Activated CD4-positive, alpha-beta T cell treated with anti-CD3 and anti-CD28 coated beads, Interleukin-2, amount 50 U/mL, for 1 hour (primary cell): ENCODE results near the gene IL1R1.

Experiments used
- DNase-seq: peaks from one replicate; pipeline ENCODE4 v3.0.0-alpha.2; 2020

IL1R1 gene

GRCh38 chr2:102209474-102209873, 66.9 kb downstream of the IL1R1 start:
- DNase-seq: no peak

GRCh38 chr2:102217032-102217431, 74.5 kb downstream of the IL1R1 start:
- DNase-seq: no peak

GRCh38 chr2:102224824-102225739, 82.5 kb downstream of the IL1R1 start:
- DNase-seq: no peak

- DNase-seq: no peak
These were observed 83.6 kb downstream of the IL1R1 start for GRCh38 chr2:102226171-102226570.

GRCh38 chr2:102226612-102227391, 84.3 kb downstream of the IL1R1 start:
- DNase-seq: no peak

- DNase-seq: no peak
These were observed 86.7 kb downstream of the IL1R1 start for GRCh38 chr2:102229141-102229769.
